HEK293T (cell line): Measurements from ENCODE around the gene UGT1A10.

Source experiments
- ARNT ChIP-seq: fragments of 450-650 bp; IDR thresholded peaks from 2 replicates; pipeline ENCODE4 v1.6.1; 2017; ENCODE audit warnings: mild to moderate bottlenecking
- BHLHE40 ChIP-seq: fragments of 450-650 bp; IDR thresholded peaks from 2 replicates; pipeline ENCODE4 v1.6.1; 2016; ENCODE audit warnings: mild to moderate bottlenecking, moderate library complexity, borderline replicate concordance
- CTBP1 ChIP-seq: fragments of 450-650 bp; IDR thresholded peaks from 2 replicates; pipeline ENCODE4 v1.6.1; 2016; ENCODE audit warnings: borderline replicate concordance
- FOXK2 ChIP-seq: fragments of 450-650 bp; IDR thresholded peaks from 2 replicates; pipeline ENCODE4 v1.6.1; 2016; ENCODE audit warnings: mild to moderate bottlenecking
- FOXM1 ChIP-seq: fragments of 450-650 bp; IDR thresholded peaks from 2 replicates; pipeline ENCODE4 v1.6.1; 2017; ENCODE audit warnings: mild to moderate bottlenecking, borderline replicate concordance
- HDGF ChIP-seq: fragments of 450-650 bp; IDR thresholded peaks from 2 replicates; pipeline ENCODE4 v1.6.1; 2017; ENCODE audit warnings: antibody characterized with exemption, borderline replicate concordance
- L3MBTL2 ChIP-seq: fragments of 450-650 bp; conservative IDR thresholded peaks from 2 replicates; pipeline ENCODE4 v1.6.1; 2016; ENCODE audit warnings: mild to moderate bottlenecking
- LEF1 ChIP-seq: fragments of 450-650 bp; IDR thresholded peaks from 2 replicates; pipeline ENCODE4 v1.6.1; 2017; ENCODE audit warnings: mild to moderate bottlenecking, borderline replicate concordance
- NFRKB ChIP-seq: fragments of 450-650 bp; IDR thresholded peaks from 2 replicates; pipeline ENCODE4 v1.6.1; 2016; ENCODE audit warnings: mild to moderate bottlenecking, moderate library complexity
- PKNOX1 ChIP-seq: fragments of 450-650 bp; IDR thresholded peaks from 2 replicates; pipeline ENCODE4 v1.6.1; 2016
- SP1 ChIP-seq: fragments of 450-650 bp; IDR thresholded peaks from 2 replicates; pipeline ENCODE4 v1.6.1; 2017
- SUZ12 ChIP-seq: fragments of 450-650 bp; IDR thresholded peaks from 2 replicates; pipeline ENCODE4 v1.6.1; 2016; ENCODE audit warnings: mild to moderate bottlenecking
- TARDBP ChIP-seq: fragments of 450-650 bp; IDR thresholded peaks from 2 replicates; pipeline ENCODE4 v1.6.1; 2016
- ZNF384 ChIP-seq: fragments of 450-650 bp; IDR thresholded peaks from 2 replicates; pipeline ENCODE4 v1.6.1; 2016

DNA sequence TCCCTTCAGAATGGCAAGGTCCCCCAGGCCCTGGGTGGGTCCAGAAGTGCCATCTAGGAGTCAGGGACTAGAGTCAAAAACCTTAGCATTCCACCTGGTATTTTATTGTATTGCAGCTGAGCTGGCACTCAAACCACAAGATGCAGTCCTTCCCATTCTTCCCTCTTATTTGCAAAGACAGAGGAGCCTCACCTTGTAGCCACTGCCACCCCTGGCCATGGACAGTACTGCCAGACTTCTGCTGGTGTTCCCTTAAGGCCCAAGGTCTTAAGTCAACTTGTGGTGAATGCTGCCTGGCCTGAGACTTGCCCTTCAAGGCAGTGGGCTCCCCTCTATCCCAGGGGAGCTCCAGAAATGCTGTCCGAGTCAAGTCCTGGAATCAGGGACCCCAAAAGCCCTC is 6.9 kb downstream of the UGT1A10 start:
- no peak for TF ChIP-seq SUZ12
- no peak for TF ChIP-seq SP1
- no peak for TF ChIP-seq BHLHE40
- TF ChIP-seq CTBP1, result no peak
- TF ChIP-seq LEF1, result no peak
- no peak for TF ChIP-seq FOXM1
- TF ChIP-seq ZNF384, result no peak
- TF ChIP-seq HDGF, result no peak
- no peak for TF ChIP-seq PKNOX1
- no peak for TF ChIP-seq L3MBTL2
- no peak for TF ChIP-seq NFRKB
- TF ChIP-seq FOXK2, result no peak
- no peak for TF ChIP-seq TARDBP
- TF ChIP-seq ARNT, result no peak
